ENCODE data around the gene MSGN1. TPM values are rescaled to one million over a fixed set of nuclear protein-coding genes. Genes with fewer than 3 reads are reported as not detected.

The MSGN1 gene
- total RNA-seq, 1 experiment from 2014 or later: not detected

DNA sequence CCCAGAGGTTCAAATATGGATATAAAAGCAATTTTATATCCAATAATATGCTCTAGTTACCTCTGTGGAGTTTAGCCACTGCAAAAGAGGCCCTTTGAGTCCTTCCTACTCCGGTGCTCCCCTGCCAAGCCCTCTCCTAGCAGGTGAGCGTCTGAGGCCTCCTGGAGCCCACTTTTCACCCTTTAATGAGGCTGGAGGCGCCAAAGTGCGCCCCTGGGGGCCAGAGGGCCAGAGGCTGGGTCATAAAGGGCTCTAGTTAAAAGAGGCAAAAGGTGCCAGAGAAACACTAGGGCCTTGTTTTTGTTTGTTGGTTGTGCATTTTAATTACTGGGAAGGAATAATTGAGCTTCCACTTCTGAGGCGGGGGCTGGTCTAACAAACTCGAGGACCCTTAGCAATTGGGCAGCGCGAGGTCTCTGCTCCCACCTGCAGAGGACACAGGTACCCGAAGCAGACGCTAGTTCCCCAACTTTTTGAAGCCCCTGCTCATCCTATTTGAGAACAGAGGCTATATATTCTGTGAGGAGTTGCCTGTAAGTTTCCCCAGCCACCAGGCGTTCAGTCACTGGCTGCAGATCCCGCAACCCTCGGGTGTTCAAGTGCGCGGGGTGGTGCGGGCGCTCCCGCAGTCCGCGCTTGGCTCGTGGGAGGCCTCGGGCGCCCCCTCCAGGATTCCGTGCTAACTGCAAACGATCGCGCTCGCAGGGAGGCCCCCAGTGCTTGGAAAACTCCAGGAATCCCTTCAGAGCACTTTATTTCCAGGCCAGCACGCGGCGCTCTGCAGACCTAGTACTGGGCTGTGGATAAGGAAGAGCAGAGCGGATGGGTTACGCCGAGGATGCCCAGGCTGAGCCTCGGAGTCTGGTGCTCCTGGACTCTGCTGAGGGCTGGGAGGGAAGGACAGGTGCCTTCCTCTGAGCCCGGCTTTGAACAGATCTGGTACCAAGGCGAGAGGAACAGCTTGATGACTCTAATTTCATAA is 14.1 kb downstream of the MSGN1 start:
- Histone ChIP-seq H3K4me3 (ENCODE audit: low read depth, low read length, poor library complexity, severe bottlenecking) (peak overlapping the region; percentile 17), H3K4me1 (ENCODE audit: insufficient read depth, low read length, poor library complexity, severe bottlenecking) (no peaks in the 10 kb centered on the region), H3K27ac (ENCODE audit: low read depth, low read length, poor library complexity, severe bottlenecking) (no peak overlapping the region), H3K36me3 (ENCODE audit: insufficient read depth, low read length, poor library complexity, severe bottlenecking) (no peaks in the 10 kb centered on the region), H3K27me3 (replicated peaks; ENCODE audit: insufficient read depth, low read depth, low read length, poor library complexity) (no peaks in the 10 kb centered on the region), H3K9me3 (ENCODE audit: low read depth, low read length, poor library complexity, severe bottlenecking) (no peaks in the 10 kb centered on the region)
- no peak for TF ChIP-seq EZH2 (IDR thresholded peaks at IDR 0.05; ENCODE audit: borderline replicate concordance, low read depth, low read length, poor library complexity, severe bottlenecking)
- TF ChIP-seq, protein P1, sequence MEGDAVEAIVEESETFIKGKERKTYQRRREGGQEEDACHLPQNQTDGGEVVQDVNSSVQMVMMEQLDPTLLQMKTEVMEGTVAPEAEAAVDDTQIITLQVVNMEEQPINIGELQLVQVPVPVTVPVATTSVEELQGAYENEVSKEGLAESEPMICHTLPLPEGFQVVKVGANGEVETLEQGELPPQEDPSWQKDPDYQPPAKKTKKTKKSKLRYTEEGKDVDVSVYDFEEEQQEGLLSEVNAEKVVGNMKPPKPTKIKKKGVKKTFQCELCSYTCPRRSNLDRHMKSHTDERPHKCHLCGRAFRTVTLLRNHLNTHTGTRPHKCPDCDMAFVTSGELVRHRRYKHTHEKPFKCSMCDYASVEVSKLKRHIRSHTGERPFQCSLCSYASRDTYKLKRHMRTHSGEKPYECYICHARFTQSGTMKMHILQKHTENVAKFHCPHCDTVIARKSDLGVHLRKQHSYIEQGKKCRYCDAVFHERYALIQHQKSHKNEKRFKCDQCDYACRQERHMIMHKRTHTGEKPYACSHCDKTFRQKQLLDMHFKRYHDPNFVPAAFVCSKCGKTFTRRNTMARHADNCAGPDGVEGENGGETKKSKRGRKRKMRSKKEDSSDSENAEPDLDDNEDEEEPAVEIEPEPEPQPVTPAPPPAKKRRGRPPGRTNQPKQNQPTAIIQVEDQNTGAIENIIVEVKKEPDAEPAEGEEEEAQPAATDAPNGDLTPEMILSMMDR (conservative IDR thresholded peaks at IDR 0.05; ENCODE audit: low read depth, low read length): peak; percentile 99
- intact Hi-C loops (cut with micrococcal nuclease; ENCODE audit: unreplicated experiment): loop anchor here (2.0 kb wide), 1 partner anchor 112 kb away; no protein-coding TSS in a partner anchor
- CTCF ChIA-PET: no interaction called here
- POLR2A ChIA-PET (ENCODE audit: low non-redundant PET): no interaction called here
- no TSS peak for BruUV-seq (replicated peaks)
- DNase-seq (ENCODE audit: low spot score): peak; percentile 95

DNA sequence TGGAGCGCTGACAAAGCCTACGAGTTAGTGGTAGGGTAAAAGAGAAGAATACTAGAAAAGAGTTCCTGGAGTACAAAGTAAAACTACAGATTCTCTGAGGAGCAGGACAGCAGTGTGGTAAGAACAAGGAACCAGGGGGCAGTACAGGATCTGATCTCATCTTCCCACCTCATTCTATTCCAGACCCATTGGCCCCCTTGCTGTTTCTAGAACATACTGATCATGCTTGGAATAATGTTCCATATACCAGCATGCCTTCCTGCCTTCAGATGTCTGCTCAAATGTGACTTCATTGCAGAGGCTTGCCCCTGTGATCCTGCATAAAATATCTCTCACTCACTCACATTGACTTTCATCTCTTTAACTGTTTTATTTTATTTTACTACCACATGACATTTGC is 19.3 kb downstream of the MSGN1 start:
- POLR2A ChIA-PET (ENCODE audit: low non-redundant PET): no interaction called here
- CTCF ChIA-PET: no interaction called here

DNA sequence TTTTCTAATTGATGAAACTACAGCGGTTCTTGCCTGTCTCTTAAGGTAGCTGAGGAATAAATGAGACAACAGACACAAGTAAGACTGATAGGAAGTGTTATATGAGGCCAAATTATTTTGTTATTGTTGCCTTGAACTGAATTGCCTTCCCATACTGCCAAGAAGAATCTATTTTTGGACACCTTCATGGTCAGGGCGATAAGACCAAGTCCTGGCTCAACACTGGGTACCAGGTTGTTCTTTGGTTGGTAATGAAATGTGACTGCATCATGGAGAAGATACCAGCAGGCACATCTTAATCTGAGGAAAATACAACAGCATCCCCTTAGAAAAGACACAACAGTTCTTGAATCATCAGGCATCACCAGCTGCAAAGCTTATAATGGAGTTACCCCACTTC is 23.7 kb downstream of the MSGN1 start:
- no peak for DNase-seq (ENCODE audit: low spot score)
- H3K4me3 ChIP-seq (ENCODE audit: low read depth, low read length, poor library complexity, severe bottlenecking): no peak overlapping the region
- H3K4me1 ChIP-seq (ENCODE audit: insufficient read depth, low read length, poor library complexity, severe bottlenecking): no peaks in the 10 kb centered on the region
- CTCF ChIA-PET: no interaction called here
- no TSS peak for BruUV-seq (replicated peaks)
- intact Hi-C loops (cut with micrococcal nuclease; ENCODE audit: unreplicated experiment): no loop called here
- H3K9me3 ChIP-seq (ENCODE audit: low read depth, low read length, poor library complexity, severe bottlenecking): no peaks in the 10 kb centered on the region
- no peaks in the 10 kb centered on the region for H3K27me3 ChIP-seq (replicated peaks; ENCODE audit: insufficient read depth, low read depth, low read length, poor library complexity)
- H3K36me3 ChIP-seq (ENCODE audit: insufficient read depth, low read length, poor library complexity, severe bottlenecking): no peaks in the 10 kb centered on the region
- POLR2A ChIA-PET (ENCODE audit: low non-redundant PET): no interaction called here
- TF ChIP-seq EZH2 (IDR thresholded peaks at IDR 0.05; ENCODE audit: borderline replicate concordance, low read depth, low read length, poor library complexity, severe bottlenecking): no peak
- TF ChIP-seq, protein P1 (conservative IDR thresholded peaks at IDR 0.05; ENCODE audit: low read depth, low read length): no peak
- no peak overlapping the region for H3K27ac ChIP-seq (ENCODE audit: low read depth, low read length, poor library complexity, severe bottlenecking)

More for the DNA sequence above, 19.3 kb downstream of the MSGN1 start:
- BruUV-seq (replicated peaks): no TSS peak
- TF ChIP-seq, protein P1 (conservative IDR thresholded peaks at IDR 0.05; ENCODE audit: low read depth, low read length): no peak
- no peak for TF ChIP-seq EZH2 (IDR thresholded peaks at IDR 0.05; ENCODE audit: borderline replicate concordance, low read depth, low read length, poor library complexity, severe bottlenecking)
- Histone ChIP-seq H3K27ac (ENCODE audit: low read depth, low read length, poor library complexity, severe bottlenecking) (no peak overlapping the region), H3K36me3 (ENCODE audit: insufficient read depth, low read length, poor library complexity, severe bottlenecking) (no peaks in the 10 kb centered on the region), H3K27me3 (replicated peaks; ENCODE audit: insufficient read depth, low read depth, low read length, poor library complexity) (no peaks in the 10 kb centered on the region), H3K4me3 (ENCODE audit: low read depth, low read length, poor library complexity, severe bottlenecking) (no peak overlapping the region), H3K4me1 (ENCODE audit: insufficient read depth, low read length, poor library complexity, severe bottlenecking) (no peaks in the 10 kb centered on the region), H3K9me3 (ENCODE audit: low read depth, low read length, poor library complexity, severe bottlenecking) (no peaks in the 10 kb centered on the region)
- no peak for DNase-seq (ENCODE audit: low spot score)
- intact Hi-C loops (cut with micrococcal nuclease; ENCODE audit: unreplicated experiment): no loop called here

Data from A673 (cell line).